Measurements from ENCODE around the gene RNF113B. TPM values are rescaled to one million over a fixed set of nuclear protein-coding genes. Genes with fewer than 3 reads are reported as not detected.

Gene RNF113B
- total and polyA plus RNA-seq, 8 donors, result not detected

- H3K27ac ChIP-seq, result peak overlapping the region; percentile 17 to 78 (median 68)
- DNase-seq (no peak), ATAC-seq (peak; percentile 22 to 44 (median 36)), FAIRE-seq (no peak)
- no peak for TF ChIP-seq CTCF (IDR thresholded peaks at IDR 0.05)
- H3K4me3 ChIP-seq, result no peak overlapping the region
- H3K27me3 ChIP-seq, result no peaks in the 10 kb centered on the region
- intact Hi-C loops (cut with DNase I), result no loop called here
- peaks cover 37 to 49% (median 43%) of the 10 kb centered on the region in 3 donors for H3K4me1 ChIP-seq
- H3K9me3 ChIP-seq, result no peaks in the 10 kb centered on the region
- H3K36me3 ChIP-seq, result no peaks in the 10 kb centered on the region
Measured at GRCh38 chr13:98223741-98224140, 46.7 kb upstream of the RNF113B start.

GRCh38 chr13:98222816-98223215 is 45.7 kb upstream of the RNF113B start:
- Histone ChIP-seq H3K9me3 (no peaks in the 10 kb centered on the region), H3K4me1 (peaks cover 37 to 49% (median 43%) of the 10 kb centered on the region in 3 donors), H3K27me3 (no peaks in the 10 kb centered on the region), H3K27ac (peak overlapping the region; percentile 17 to 78 (median 68)), H3K36me3 (no peaks in the 10 kb centered on the region), H3K4me3 (no peak overlapping the region)
- ATAC-seq, result peak; percentile 17 to 35 (median 32)
- WGBS, 2 donors, result 43 to 46% methylated on average over 7 of the region's 7 CpGs
- no peak for FAIRE-seq
- intact Hi-C loops (cut with DNase I), result no loop called here
- TF ChIP-seq CTCF (IDR thresholded peaks at IDR 0.05), result no peak
- peak in 1 of 6 donors; percentile 16 for DNase-seq

- FAIRE-seq (no peak), ATAC-seq (peak; percentile 87 to 92 (median 89)), DNase-seq (peak; percentile 67 to 86 (median 82))
- TF ChIP-seq CTCF (IDR thresholded peaks at IDR 0.05), result no peak
- Histone ChIP-seq H3K4me1 (peaks cover 37 to 49% (median 43%) of the 10 kb centered on the region in 3 donors), H3K27me3 (no peaks in the 10 kb centered on the region), H3K4me3 (no peak overlapping the region), H3K36me3 (no peaks in the 10 kb centered on the region), H3K27ac (peak overlapping the region; percentile 17 to 78 (median 68)), H3K9me3 (no peaks in the 10 kb centered on the region)
- 7 to 14% methylated on average over 5 of the region's 5 CpGs for WGBS, 2 donors
- intact Hi-C loops (cut with DNase I), result no loop called here
Measured at GRCh38 chr13:98222081-98222554, 45.0 kb upstream of the RNF113B start.

- Histone ChIP-seq H3K4me3 (no peak overlapping the region), H3K4me1 (peaks cover 41 to 55% (median 47%) of the 10 kb centered on the region in 3 donors), H3K9me3 (no peaks in the 10 kb centered on the region), H3K36me3 (no peaks in the 10 kb centered on the region), H3K27me3 (no peaks in the 10 kb centered on the region), H3K27ac (peak overlapping the region; percentile 17 to 78 (median 66))
- no peak for DNase-seq
- FAIRE-seq, result no peak
- TF ChIP-seq CTCF (IDR thresholded peaks at IDR 0.05), result no peak
- intact Hi-C loops (cut with DNase I), result no loop called here
- no peak for ATAC-seq
- WGBS, 2 donors, result 83% methylated on average over 6 of the region's 6 CpGs
Measured at GRCh38 chr13:98221234-98221633, 44.2 kb upstream of the RNF113B start.

- no peak for FAIRE-seq
- Histone ChIP-seq H3K27ac (peak overlapping the region; percentile 7 to 78 (median 66)), H3K4me3 (no peak overlapping the region), H3K27me3 (no peaks in the 10 kb centered on the region), H3K9me3 (no peaks in the 10 kb centered on the region), H3K36me3 (no peaks in the 10 kb centered on the region), H3K4me1 (peaks cover 45 to 62% (median 54%) of the 10 kb centered on the region in 3 donors)
- intact Hi-C loops (cut with DNase I), result no loop called here
- peak in 3 of 4 donors; percentile 15 to 35 (median 26) for ATAC-seq
- TF ChIP-seq CTCF (IDR thresholded peaks at IDR 0.05), result no peak
- WGBS, 2 donors, result 11 to 13% methylated on average over 4 of the region's 4 CpGs
- DNase-seq, result peak in 1 of 6 donors; percentile 21
Measured at GRCh38 chr13:98220271-98220791, 43.3 kb upstream of the RNF113B start.

Measured in pancreas (tissue), 10 donors.